Lower lobe of right lung (tissue), 2 donors: Measurements from ENCODE around the gene NFIB. TPM values are rescaled to one million over a fixed set of nuclear protein-coding genes. Genes with fewer than 3 reads are reported as not detected.
A peak's percentile ranks its signal among the peaks of the same experiment; 100 is the strongest.

Experiments
- ATAC-seq, 2 donors: fragments of 200-7000 bp; cut with Tn5 transposase; one replicate each; pipeline ENCODE4 v1.9.1; 2020 to 2022; ENCODE audit warnings: mild to moderate bottlenecking in 2 of 2, moderate library complexity in 2 of 2
- DNase-seq: peaks from one replicate; pipeline ENCODE4 v3.0.0-alpha.2; 2020
- H3K27ac ChIP-seq: fragments of 200-600 bp; one replicate; pipeline ENCODE4 v1.8.0; 2022
- H3K27me3 ChIP-seq: fragments of 200-600 bp; one replicate; pipeline ENCODE4 v1.8.0; 2022; ENCODE audit warnings: low read depth
- H3K36me3 ChIP-seq: fragments of 200-600 bp; one replicate; pipeline ENCODE4 v1.8.0; 2022; ENCODE audit warnings: mild to moderate bottlenecking
- H3K4me1 ChIP-seq: fragments of 200-600 bp; one replicate; pipeline ENCODE4 v1.8.0; 2022
- H3K4me3 ChIP-seq: fragments of 200-600 bp; one replicate; pipeline ENCODE4 v1.8.0; 2022; ENCODE audit warnings: mild to moderate bottlenecking
- H3K9me3 ChIP-seq: fragments of 200-600 bp; one replicate; pipeline ENCODE4 v1.8.0; 2022
- intact Hi-C: fragments of 100-400 bp; cut with DNase I; formaldehyde crosslinking; loops from one replicate; pipeline ENCODE4 v1.11.0; 2022
- total RNA-seq: library from RNA; stranded (reverse); fragmentation: NEBNext Ultra II Directional; extraction: Animal tissue kit (Norgen Biotek cat#: 25700); gene quantifications from one replicate; pipeline ENCODE4 v1.2.1, GENCODE V29; 2021
- TF ChIP-seq, protein P1 (sequence below): fragments of 200-600 bp; IDR thresholded peaks from one replicate; pipeline ENCODE4 v1.8.0; 2022; ENCODE audit warnings: antibody characterized with exemption, mild to moderate bottlenecking
- donor health status: DM: no; HTN: yes; CAD: no; lungs with severe emphysema.

The NFIB gene
- total RNA-seq, 1 donor from 2014 or later: 97.7 TPM

DNA sequence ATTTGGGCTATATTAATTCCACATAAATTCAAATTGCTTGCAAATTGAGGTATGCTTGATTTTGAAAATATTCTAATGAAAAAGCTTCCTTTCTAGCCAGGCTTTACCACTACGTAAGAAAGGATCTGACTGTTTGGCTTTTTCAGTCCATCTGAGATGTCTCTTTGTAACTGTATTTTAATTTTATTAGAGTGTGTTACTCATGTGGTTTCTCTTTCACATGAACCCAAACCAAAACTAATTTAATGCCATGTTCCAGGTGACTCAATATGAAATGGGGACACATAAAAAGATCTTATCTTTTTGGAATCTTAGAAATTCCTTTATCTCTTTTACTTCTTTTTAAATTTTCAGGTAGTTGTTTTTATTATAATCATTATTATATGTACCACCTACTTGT is 85.3 kb downstream of the NFIB start:
- no peak overlapping the region for H3K27ac ChIP-seq
- H3K9me3 ChIP-seq: no peaks in the 10 kb centered on the region
- H3K4me1 ChIP-seq: no peaks in the 10 kb centered on the region
- H3K27me3 ChIP-seq: no peaks in the 10 kb centered on the region
- H3K36me3 ChIP-seq: no peaks in the 10 kb centered on the region
- ATAC-seq: no peak
- no peak for DNase-seq
- TF ChIP-seq, protein P1, sequence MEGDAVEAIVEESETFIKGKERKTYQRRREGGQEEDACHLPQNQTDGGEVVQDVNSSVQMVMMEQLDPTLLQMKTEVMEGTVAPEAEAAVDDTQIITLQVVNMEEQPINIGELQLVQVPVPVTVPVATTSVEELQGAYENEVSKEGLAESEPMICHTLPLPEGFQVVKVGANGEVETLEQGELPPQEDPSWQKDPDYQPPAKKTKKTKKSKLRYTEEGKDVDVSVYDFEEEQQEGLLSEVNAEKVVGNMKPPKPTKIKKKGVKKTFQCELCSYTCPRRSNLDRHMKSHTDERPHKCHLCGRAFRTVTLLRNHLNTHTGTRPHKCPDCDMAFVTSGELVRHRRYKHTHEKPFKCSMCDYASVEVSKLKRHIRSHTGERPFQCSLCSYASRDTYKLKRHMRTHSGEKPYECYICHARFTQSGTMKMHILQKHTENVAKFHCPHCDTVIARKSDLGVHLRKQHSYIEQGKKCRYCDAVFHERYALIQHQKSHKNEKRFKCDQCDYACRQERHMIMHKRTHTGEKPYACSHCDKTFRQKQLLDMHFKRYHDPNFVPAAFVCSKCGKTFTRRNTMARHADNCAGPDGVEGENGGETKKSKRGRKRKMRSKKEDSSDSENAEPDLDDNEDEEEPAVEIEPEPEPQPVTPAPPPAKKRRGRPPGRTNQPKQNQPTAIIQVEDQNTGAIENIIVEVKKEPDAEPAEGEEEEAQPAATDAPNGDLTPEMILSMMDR: no peak
- H3K4me3 ChIP-seq: no peak overlapping the region
- intact Hi-C loops: no loop called here

DNA sequence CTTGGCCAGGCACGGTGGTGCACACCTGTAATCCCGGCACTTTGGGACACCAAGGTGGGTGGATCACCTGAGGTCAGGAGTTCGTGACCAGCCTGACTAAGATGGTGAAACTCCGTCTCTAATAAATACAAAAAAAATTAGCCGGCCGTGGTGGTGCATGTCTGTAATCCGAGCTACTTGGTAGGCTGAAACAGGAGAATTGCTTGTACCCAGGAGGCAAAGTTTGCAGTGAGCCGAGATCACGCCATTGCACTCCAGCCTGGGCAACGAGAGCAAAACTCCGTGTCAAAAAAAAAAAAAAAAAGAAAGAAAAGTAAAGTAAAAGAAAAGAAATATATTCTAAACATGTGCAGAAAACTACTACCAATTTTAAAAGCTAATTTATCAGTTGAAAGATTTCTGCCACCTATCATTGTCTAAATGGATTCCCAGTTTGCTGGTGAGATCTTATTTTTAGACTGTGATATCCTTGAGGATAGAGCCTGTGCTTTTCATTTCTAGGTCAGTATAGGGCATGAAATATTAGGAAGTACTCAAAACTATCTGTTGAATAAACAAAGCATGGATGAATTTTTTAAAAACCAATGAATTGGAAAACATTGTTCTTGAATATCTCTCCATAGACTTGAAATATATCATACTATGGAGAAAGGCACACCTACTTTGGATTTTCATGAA is 86.9 kb downstream of the NFIB start:
- Histone ChIP-seq H3K4me1 (no peaks in the 10 kb centered on the region), H3K36me3 (no peaks in the 10 kb centered on the region), H3K27ac (no peak overlapping the region), H3K4me3 (no peak overlapping the region), H3K27me3 (no peaks in the 10 kb centered on the region), H3K9me3 (no peaks in the 10 kb centered on the region)
- intact Hi-C loops: no loop called here
- TF ChIP-seq, protein P1: no peak
- ATAC-seq: no peak
- DNase-seq: no peak

DNA sequence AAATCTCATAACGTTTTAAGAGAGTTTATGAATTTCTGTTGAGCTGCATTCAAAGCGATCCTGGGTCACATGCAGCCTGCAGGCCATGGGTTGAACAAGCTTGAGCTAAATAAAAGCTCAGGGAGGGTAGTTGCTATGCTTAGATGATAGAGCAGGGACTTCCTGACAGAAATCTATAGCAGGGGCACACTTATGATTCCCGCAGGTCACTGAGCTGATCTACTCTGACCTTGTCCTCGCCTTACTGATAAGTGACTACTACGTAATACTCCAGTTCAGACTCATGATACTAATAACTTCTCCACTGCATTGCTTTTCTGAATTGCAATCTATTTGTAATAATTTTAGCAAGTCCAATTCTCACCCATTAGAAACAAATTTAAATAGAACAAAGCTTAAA is 90.9 kb downstream of the NFIB start:
- Histone ChIP-seq H3K27ac (no peak overlapping the region), H3K36me3 (no peaks in the 10 kb centered on the region), H3K9me3 (no peaks in the 10 kb centered on the region), H3K27me3 (no peaks in the 10 kb centered on the region), H3K4me3 (no peak overlapping the region), H3K4me1 (peaks cover 23% of the 10 kb centered on the region)
- TF ChIP-seq, protein P1: no peak
- ATAC-seq (no peak), DNase-seq (no peak)
- intact Hi-C loops: no loop called here

DNA sequence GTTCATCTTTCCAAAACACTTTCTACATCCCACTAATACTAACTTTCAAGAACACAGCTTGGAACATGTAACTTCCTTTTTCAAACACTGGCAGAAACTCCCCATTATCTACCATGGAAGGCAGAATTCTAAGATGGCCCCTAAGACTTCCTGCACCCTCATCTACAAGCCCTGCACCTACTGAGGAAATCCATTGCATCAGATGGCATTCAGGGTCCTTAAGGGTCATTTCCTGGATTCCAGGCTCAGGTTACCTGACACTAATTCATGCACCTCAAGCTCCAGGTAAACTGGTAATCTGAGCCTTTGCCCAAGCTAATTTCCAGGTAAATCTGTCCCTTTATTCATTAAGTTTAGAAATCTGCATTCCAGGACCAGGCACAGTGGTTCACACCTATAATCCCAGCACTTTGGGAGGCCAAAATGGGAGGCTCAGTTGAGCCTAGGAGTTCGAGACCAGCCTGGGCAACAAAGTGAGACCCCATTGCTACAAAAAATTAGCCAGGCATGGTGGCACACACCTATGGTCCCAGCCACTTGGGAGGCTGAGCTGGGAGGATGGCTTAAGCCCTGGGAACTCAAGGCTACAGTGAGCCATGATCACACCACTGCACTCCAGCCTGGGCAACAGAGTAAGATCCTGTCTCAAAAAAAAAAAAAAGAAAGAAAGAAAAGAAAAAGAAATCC is 91.6 kb downstream of the NFIB start:
- no peaks in the 10 kb centered on the region for H3K36me3 ChIP-seq
- H3K4me3 ChIP-seq: no peak overlapping the region
- intact Hi-C loops: no loop called here
- TF ChIP-seq, protein P1: no peak
- H3K4me1 ChIP-seq: peaks cover 30% of the 10 kb centered on the region
- ATAC-seq: no peak
- H3K9me3 ChIP-seq: no peaks in the 10 kb centered on the region
- H3K27me3 ChIP-seq: no peaks in the 10 kb centered on the region
- DNase-seq: no peak
- no peak overlapping the region for H3K27ac ChIP-seq

DNA sequence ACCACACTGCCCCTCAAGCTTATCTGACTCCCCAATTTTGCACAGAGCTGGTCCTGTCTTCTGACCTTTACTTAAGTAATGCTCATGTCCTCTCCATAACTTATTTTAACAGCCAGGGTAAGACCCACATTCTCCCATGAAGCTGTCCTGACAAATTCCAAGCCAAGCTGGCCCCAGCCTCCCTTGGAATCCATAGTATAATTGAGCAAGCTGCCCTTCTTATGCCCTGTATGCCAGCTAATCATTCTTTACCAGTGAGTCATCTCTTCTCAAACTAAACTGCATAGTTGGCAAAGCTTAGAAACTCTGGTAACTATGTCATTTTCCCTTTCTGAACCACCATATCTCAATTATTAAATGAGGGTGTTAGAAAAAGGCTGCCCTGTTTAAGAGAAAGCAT is 92.4 kb downstream of the NFIB start:
- no peaks in the 10 kb centered on the region for H3K36me3 ChIP-seq
- TF ChIP-seq, protein P1: no peak
- peak; percentile 66 to 82 for ATAC-seq
- no peaks in the 10 kb centered on the region for H3K27me3 ChIP-seq
- intact Hi-C loops: no loop called here
- peak overlapping the region; percentile 0 for H3K27ac ChIP-seq
- H3K4me1 ChIP-seq: peaks cover 30% of the 10 kb centered on the region
- no peak overlapping the region for H3K4me3 ChIP-seq
- H3K9me3 ChIP-seq: no peaks in the 10 kb centered on the region
- no peak for DNase-seq
